HUDEP-2 (cell line): Measurements from ENCODE around the gene CKM.
"Not testable (repeated sequence)": the region's sequence is repeated elsewhere in the genome, so short reads cannot be mapped to it uniquely, and the experiment has no call there.

ENCODE experiments used
- DNase-seq, 76 experiments: peaks; one replicate each; lab custom pipeline; 2025; ENCODE audit not compliant: unreplicated experiment in 76 of 76; lab: John Stamatoyannopoulos, UW

The CKM gene

GRCh38 chr19:45349430-45349941, 26.8 kb upstream of the CKM start:
- DNase-seq: no peak

GRCh38 chr19:45349126-45349415, 26.4 kb upstream of the CKM start:
- DNase-seq: no peak

- DNase-seq: no peak
These were observed 25.9 kb upstream of the CKM start for GRCh38 chr19:45348367-45349125.

- no peak for DNase-seq
These were observed 25.1 kb upstream of the CKM start for GRCh38 chr19:45347570-45348366.

- no peak for DNase-seq
These were observed 23.8 kb upstream of the CKM start for GRCh38 chr19:45346449-45346848.

GRCh38 chr19:45345506-45345860, 22.8 kb upstream of the CKM start:
- no peak for DNase-seq

- no peak for DNase-seq
These were observed 22.2 kb upstream of the CKM start for GRCh38 chr19:45344621-45345505.

- DNase-seq: no peak
These were observed 20.2 kb upstream of the CKM start for GRCh38 chr19:45342911-45343310.

GRCh38 chr19:45340899-45341453, 18.3 kb upstream of the CKM start:
- peak in 1 of 76 experiments; percentile 13 for DNase-seq

- no peak for DNase-seq
These were observed 17.7 kb upstream of the CKM start, which contains the start of gene KLC3 for GRCh38 chr19:45340232-45340898. TSS of gene KLC3 (plus strand) at chr19:45340750. CDS start at chr19:45345542, 4,792 bp downstream.

- no peak for DNase-seq
These were observed 17.0 kb upstream of the CKM start for GRCh38 chr19:45339629-45340028.

- DNase-seq: no peak
These were observed 14.1 kb upstream of the CKM start for GRCh38 chr19:45336696-45337251.

- DNase-seq: not testable (repeated sequence)
These were observed 12.2 kb upstream of the CKM start for GRCh38 chr19:45334881-45335280.

GRCh38 chr19:45333609-45334303, 11.1 kb upstream of the CKM start:
- no peak for DNase-seq

- DNase-seq: no peak
These were observed 8.7 kb upstream of the CKM start for GRCh38 chr19:45331411-45331810.

- no peak for DNase-seq
These were observed 4.9 kb upstream of the CKM start for GRCh38 chr19:45327404-45328143.

- DNase-seq: no peak
These were observed 1.8 kb upstream of the CKM start for GRCh38 chr19:45324349-45324907.

GRCh38 chr19:45323671-45324081, 1.0 kb upstream of the CKM start:
- DNase-seq: no peak
